ENCODE measurements around the gene LBX1. TPM values are rescaled to one million over a fixed set of nuclear protein-coding genes. Genes with fewer than 3 reads are reported as not detected.
A peak's percentile ranks its signal among the peaks of the same experiment; 100 is the strongest.

LBX1 gene
- not detected in 2 replicates for total RNA-seq

GRCh38 chr10:101229266-101230182 lies at the start of gene LBX1:
LBX1 (minus strand) TSS chr10:101229463; CDS start chr10:101228815, 648 bp downstream.
- Mint-ChIP-seq H3K4me1 (peaks cover 17% of the 10 kb centered on the region), H3K9me3 (no peaks in the 10 kb centered on the region), H3K27ac (peak within 1 kb of the TSS; percentile 84), H3K36me3 (ENCODE audit: low read depth) (peaks cover 3% of the 10 kb centered on the region), H3K4me3 (peak within 1 kb of the TSS; percentile 51), H3K27me3 (peaks cover 76% of the 10 kb centered on the region)
- intact Hi-C loops (cut with micrococcal nuclease): loop anchor here (10.0 kb wide), 2 partner anchors 575 to 1995 kb away; partner anchors contain the start of gene HPSE2
- no peak for DNase-seq

- DNase-seq: no peak
- Mint-ChIP-seq H3K4me1 (no peaks in the 10 kb centered on the region), H3K9me3 (no peaks in the 10 kb centered on the region), H3K4me3 (no peak overlapping the region), H3K36me3 (ENCODE audit: low read depth) (no peaks in the 10 kb centered on the region), H3K27me3 (peaks cover 21% of the 10 kb centered on the region), H3K27ac (no peak overlapping the region)
- intact Hi-C loops (cut with micrococcal nuclease): loop anchor here (2.0 kb wide), 2 partner anchors 169 to 297 kb away; no protein-coding TSS in a partner anchor
These were observed 44.5 kb upstream of the LBX1 start for GRCh38 chr10:101273741-101274140.

- Mint-ChIP-seq H3K4me3 (no peak overlapping the region), H3K36me3 (ENCODE audit: low read depth) (no peaks in the 10 kb centered on the region), H3K9me3 (no peaks in the 10 kb centered on the region), H3K4me1 (no peaks in the 10 kb centered on the region), H3K27me3 (peaks cover 21% of the 10 kb centered on the region), H3K27ac (no peak overlapping the region)
- DNase-seq: no peak
- intact Hi-C loops (cut with micrococcal nuclease): loop anchor here (2.0 kb wide), 2 partner anchors 169 to 297 kb away; no protein-coding TSS in a partner anchor
These were observed 44.1 kb upstream of the LBX1 start for GRCh38 chr10:101273330-101273729.

GRCh38 chr10:101272229-101272868 lies 43.1 kb upstream of the LBX1 start:
- Mint-ChIP-seq H3K4me3 (no peak overlapping the region), H3K9me3 (no peaks in the 10 kb centered on the region), H3K4me1 (no peaks in the 10 kb centered on the region), H3K27me3 (peaks cover 19% of the 10 kb centered on the region), H3K36me3 (ENCODE audit: low read depth) (no peaks in the 10 kb centered on the region), H3K27ac (no peak overlapping the region)
- intact Hi-C loops (cut with micrococcal nuclease): loop anchor here (2.0 kb wide), 2 partner anchors 170 to 298 kb away; no protein-coding TSS in a partner anchor
- peak; percentile 87 for DNase-seq

- no peak for DNase-seq
- Mint-ChIP-seq H3K4me3 (no peak overlapping the region), H3K36me3 (ENCODE audit: low read depth) (no peaks in the 10 kb centered on the region), H3K27me3 (peaks cover 16% of the 10 kb centered on the region), H3K9me3 (no peaks in the 10 kb centered on the region), H3K27ac (no peak overlapping the region), H3K4me1 (no peaks in the 10 kb centered on the region)
- intact Hi-C loops (cut with micrococcal nuclease): no loop called here
These were observed 41.5 kb upstream of the LBX1 start for GRCh38 chr10:101270763-101271162.

- no peak overlapping the region for H3K4me3 Mint-ChIP-seq
- peaks cover 21% of the 10 kb centered on the region for H3K27me3 Mint-ChIP-seq
- no peaks in the 10 kb centered on the region for H3K36me3 Mint-ChIP-seq (ENCODE audit: low read depth)
- H3K4me1 Mint-ChIP-seq: no peaks in the 10 kb centered on the region
- H3K9me3 Mint-ChIP-seq: no peaks in the 10 kb centered on the region
- H3K27ac Mint-ChIP-seq: no peak overlapping the region
- no peak for DNase-seq
- intact Hi-C loops (cut with micrococcal nuclease): no loop called here
These were observed 38.5 kb upstream of the LBX1 start for GRCh38 chr10:101267776-101268175.

GRCh38 chr10:101267290-101267680 lies 38.0 kb upstream of the LBX1 start:
- Mint-ChIP-seq H3K9me3 (no peaks in the 10 kb centered on the region), H3K36me3 (ENCODE audit: low read depth) (no peaks in the 10 kb centered on the region), H3K4me3 (no peak overlapping the region), H3K27ac (no peak overlapping the region), H3K4me1 (no peaks in the 10 kb centered on the region), H3K27me3 (peaks cover 22% of the 10 kb centered on the region)
- intact Hi-C loops (cut with micrococcal nuclease): no loop called here
- no peak for DNase-seq

- Mint-ChIP-seq H3K27ac (no peak overlapping the region), H3K36me3 (ENCODE audit: low read depth) (no peaks in the 10 kb centered on the region), H3K4me1 (no peaks in the 10 kb centered on the region), H3K27me3 (peaks cover 23% of the 10 kb centered on the region), H3K9me3 (no peaks in the 10 kb centered on the region), H3K4me3 (no peak overlapping the region)
- DNase-seq: no peak
- intact Hi-C loops (cut with micrococcal nuclease): no loop called here
These were observed 37.4 kb upstream of the LBX1 start for GRCh38 chr10:101266381-101267289.

- intact Hi-C loops (cut with micrococcal nuclease): no loop called here
- Mint-ChIP-seq H3K27ac (no peak overlapping the region), H3K27me3 (peaks cover 23% of the 10 kb centered on the region), H3K36me3 (ENCODE audit: low read depth) (no peaks in the 10 kb centered on the region), H3K4me3 (no peak overlapping the region), H3K9me3 (no peaks in the 10 kb centered on the region), H3K4me1 (no peaks in the 10 kb centered on the region)
- DNase-seq: no peak
These were observed 34.0 kb upstream of the LBX1 start for GRCh38 chr10:101263150-101263752.

GRCh38 chr10:101262147-101262546 lies 32.9 kb upstream of the LBX1 start:
- no peak overlapping the region for H3K4me3 Mint-ChIP-seq
- H3K4me1 Mint-ChIP-seq: no peaks in the 10 kb centered on the region
- H3K9me3 Mint-ChIP-seq: no peaks in the 10 kb centered on the region
- no peaks in the 10 kb centered on the region for H3K36me3 Mint-ChIP-seq (ENCODE audit: low read depth)
- H3K27ac Mint-ChIP-seq: no peak overlapping the region
- peaks cover 26% of the 10 kb centered on the region for H3K27me3 Mint-ChIP-seq
- DNase-seq: no peak
- intact Hi-C loops (cut with micrococcal nuclease): no loop called here

- H3K9me3 Mint-ChIP-seq: no peaks in the 10 kb centered on the region
- H3K36me3 Mint-ChIP-seq (ENCODE audit: low read depth): no peaks in the 10 kb centered on the region
- intact Hi-C loops (cut with micrococcal nuclease): no loop called here
- H3K27me3 Mint-ChIP-seq: peaks cover 26% of the 10 kb centered on the region
- no peak for DNase-seq
- no peak overlapping the region for H3K27ac Mint-ChIP-seq
- H3K4me1 Mint-ChIP-seq: no peaks in the 10 kb centered on the region
- no peak overlapping the region for H3K4me3 Mint-ChIP-seq
These were observed 32.4 kb upstream of the LBX1 start for GRCh38 chr10:101261702-101262101.

- H3K9me3 Mint-ChIP-seq: no peaks in the 10 kb centered on the region
- H3K27ac Mint-ChIP-seq: no peak overlapping the region
These were observed 31.7 kb upstream of the LBX1 start for GRCh38 chr10:101260764-101261481.

More at GRCh38 chr10:101260764-101261481, 31.7 kb upstream of the LBX1 start:
- Mint-ChIP-seq H3K4me3 (no peak overlapping the region), H3K27me3 (peaks cover 30% of the 10 kb centered on the region), H3K4me1 (no peaks in the 10 kb centered on the region), H3K36me3 (ENCODE audit: low read depth) (no peaks in the 10 kb centered on the region)
- DNase-seq: no peak
- intact Hi-C loops (cut with micrococcal nuclease): no loop called here

All from activated CD4-positive, alpha-beta T cell treated with anti-CD3 and anti-CD28 coated beads, Interleukin-2, amount 10 ng/mL, durations not matched to agents 24 days and 14 days (primary cell).